Stimulated activated CD4-positive, alpha-beta T cell treated with anti-CD3 and anti-CD28 coated beads, Interleukin-1b, Interleukin-23, amount 100 ng/mL, for 4 hours (primary cell): ENCODE measurements around the gene RABEP2.
"Not testable (repeated sequence)": the region's sequence is repeated elsewhere in the genome, so short reads cannot be mapped to it uniquely, and the experiment has no call there.

ENCODE experiments used
- DNase-seq, 2 donors: peaks; one replicate each; pipeline ENCODE4 v3.0.0-alpha.2; 2020; ENCODE audit warnings: low read depth in 2 of 2

Gene RABEP2

DNA sequence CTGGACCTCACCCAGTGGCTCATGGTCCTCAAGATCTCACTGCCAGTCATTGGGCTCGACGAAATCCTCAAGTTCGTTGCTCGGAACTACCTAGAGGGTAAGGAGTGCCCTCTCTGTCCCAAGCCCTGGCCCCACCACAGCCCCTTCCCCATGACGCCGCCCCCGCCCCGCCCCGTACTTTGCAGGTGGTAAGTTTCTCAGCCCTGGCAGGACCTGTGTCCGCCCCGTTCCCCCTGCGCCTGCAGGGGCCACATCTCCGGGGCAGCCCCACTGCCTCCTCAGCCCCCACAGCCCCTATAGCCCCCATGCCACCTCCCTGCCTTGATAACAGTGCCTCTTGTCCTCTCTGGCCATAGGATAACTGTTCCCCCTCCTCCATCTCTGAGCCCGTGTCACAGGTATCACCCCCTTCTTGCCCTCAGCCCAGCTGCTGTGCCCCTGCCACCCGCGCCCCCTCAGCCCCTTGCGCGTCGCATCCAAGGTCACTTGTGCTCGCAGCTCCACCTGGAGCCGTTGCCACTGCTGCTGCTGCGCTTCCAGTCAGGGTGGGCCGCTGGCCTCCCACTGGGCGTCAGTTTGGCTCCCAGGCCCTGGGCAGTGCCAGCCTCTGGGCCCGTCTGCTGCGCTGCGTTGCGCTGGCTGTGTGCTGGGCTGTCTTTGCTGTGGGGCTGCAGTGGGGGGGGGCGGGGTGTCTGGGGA, 21.5 kb downstream of the RABEP2 start:
- DNase-seq, result no peak

GRCh38 chr16:28902909-28903308, 22.1 kb downstream of the RABEP2 start:
- no peak for DNase-seq

DNA sequence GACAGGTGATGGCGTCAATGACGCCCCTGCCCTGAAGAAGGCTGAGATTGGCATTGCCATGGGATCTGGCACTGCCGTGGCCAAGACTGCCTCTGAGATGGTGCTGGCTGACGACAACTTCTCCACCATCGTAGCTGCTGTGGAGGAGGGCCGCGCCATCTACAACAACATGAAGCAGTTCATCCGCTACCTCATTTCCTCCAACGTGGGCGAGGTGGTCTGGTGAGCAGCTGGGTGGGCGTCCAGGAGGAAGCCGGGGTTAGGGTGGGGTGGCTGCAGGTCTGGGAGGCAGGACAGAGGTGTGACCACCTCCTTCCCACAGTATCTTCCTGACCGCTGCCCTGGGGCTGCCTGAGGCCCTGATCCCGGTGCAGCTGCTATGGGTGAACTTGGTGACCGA, 23.2 kb downstream of the RABEP2 start:
- no peak for DNase-seq

- no peak for DNase-seq
These were observed 24.4 kb downstream of the RABEP2 start for GRCh38 chr16:28900601-28901000.

DNA sequence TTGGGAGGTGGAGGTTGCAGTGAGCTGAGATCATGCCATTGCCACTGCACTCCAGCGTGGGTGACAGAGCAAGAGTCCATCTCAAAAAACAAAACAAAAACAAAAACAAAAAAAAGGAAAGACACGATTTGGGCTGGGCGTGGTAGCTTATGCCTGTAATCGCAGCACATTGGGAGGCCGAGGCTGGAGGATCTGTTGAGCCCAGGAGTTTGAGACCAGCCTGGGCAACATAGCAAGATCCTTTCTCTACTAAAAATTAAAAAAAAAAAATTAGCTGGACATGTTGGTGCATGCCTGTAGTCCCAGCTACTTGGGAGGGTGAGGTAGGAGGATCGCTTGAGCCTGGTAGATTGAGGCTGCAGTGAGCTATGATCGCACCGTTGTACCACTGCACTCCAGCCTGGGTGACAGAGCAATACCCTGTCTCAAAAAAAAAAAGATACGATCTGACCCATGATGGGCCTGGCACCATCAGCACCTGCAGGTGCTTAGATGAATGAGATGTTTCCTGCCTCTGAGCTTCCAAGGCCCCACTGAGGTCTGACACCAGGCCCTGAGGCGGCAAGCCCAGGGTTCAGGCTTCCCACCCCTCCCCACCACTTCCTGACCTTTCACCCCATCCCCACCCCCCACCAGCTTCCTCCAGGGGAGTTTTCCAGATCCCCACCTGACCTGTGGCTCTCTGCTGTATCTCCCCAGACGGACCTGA, 25.0 kb downstream of the RABEP2 start:
- DNase-seq, result no peak

- DNase-seq, result no peak
These were observed 26.1 kb downstream of the RABEP2 start for GRCh38 chr16:28898942-28899341.

GRCh38 chr16:28898266-28898665, 26.8 kb downstream of the RABEP2 start:
- no peak for DNase-seq

DNA sequence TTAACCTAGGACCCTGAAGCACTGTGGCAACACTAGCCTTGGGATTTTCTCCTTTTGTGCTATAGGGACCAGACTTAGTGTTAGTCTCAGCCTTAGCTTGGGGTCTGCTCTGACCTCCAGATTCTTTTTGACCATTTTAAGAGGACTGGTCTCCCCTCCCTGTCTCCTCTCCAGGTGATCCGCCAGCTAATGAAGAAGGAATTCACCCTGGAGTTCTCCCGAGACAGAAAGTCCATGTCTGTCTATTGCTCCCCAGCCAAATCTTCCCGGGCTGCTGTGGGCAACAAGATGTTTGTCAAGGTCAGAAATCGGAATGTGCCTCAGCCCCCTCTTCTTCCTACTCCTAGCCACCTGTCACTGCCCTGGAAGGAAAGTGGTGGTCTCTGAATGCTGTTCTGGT, 27.2 kb downstream of the RABEP2 start:
- DNase-seq, result no peak

GRCh38 chr16:28895609-28896008, 29.4 kb downstream of the RABEP2 start:
- DNase-seq, result no peak

DNA sequence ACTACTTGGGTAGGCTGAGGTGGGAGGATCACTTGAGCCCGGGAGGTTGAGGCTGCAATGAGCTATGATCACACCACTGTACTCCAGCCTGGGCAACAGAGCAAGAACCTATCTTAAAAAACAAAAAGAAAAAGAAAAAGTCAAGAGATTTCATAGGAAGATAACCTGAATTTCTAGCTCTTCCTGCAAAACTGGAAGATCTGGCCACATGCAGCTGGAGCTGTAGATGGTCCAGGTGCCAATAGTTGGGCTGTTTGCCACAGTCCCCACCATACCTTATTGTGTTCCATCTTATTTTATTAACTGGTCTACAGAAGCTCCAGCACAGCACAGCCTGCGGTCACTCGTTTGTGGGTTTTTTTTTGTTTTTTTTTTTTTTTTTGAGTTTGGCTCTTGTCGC, 31.7 kb downstream of the RABEP2 start:
- no peak for DNase-seq

- no peak for DNase-seq
These were observed 32.8 kb downstream of the RABEP2 start for GRCh38 chr16:28891964-28892890.

- DNase-seq, result not testable (repeated sequence)
These were observed 34.7 kb downstream of the RABEP2 start for GRCh38 chr16:28890355-28890754.

DNA sequence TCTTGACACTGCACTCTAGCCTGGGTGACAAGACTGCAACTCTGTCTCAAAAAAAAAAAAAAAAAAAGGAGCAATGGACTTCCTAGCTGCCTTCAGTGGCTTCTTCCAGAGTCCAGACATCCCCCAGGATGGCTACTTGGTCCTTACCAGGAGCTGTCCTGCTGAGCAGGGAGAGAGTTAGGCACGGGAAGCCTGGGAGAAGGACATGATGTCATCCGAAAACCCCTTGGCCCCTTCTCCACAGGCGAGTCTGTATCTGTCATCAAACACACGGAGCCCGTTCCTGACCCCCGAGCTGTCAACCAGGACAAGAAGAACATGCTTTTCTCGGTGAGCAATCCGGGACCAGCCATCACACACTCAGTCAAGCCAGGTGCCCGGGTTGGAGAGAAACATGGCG, 38.1 kb downstream of the RABEP2 start:
- DNase-seq, result no peak

- DNase-seq, result no peak
These were observed 41.0 kb downstream of the RABEP2 start for GRCh38 chr16:28884045-28884444.

DNA sequence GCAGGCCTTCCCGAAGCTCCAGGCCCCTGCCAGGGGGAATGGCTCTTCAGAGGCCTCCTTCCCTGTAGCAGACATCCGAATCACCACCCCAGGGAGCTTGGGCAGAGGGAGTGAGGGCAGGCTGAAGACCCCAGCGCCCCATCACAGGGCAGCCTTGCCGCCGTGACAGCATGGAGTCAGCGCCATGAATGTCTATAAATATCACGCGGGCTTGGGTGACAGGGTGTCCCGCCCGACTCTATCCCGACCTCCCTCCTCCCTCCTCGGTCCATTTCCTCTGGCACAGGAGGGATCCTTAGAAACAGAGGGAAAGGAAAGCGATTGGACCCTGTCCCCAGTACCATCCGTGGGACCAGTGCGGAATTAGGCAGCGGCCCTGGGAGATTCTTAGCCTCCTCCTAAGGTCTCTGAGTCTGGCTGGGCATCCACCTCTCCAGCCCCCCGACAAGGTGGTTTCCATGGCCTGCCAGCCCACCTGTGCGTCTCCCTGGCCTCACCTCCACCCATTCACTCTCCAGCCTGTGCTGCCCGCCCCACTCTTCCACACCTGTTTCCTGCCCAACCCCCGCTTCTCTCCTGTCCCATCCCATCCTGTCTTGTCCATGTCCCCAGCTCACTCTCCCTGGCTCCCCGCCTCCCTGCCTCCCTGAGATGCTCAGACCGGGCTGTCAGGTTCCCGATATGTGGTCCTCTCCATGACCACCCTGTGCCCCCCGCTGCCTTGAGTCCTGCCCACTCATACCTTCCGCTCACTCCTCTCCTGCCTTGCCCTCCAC, 41.6 kb downstream of the RABEP2 start:
- DNase-seq, result no peak

- DNase-seq, result no peak
These were observed 42.4 kb downstream of the RABEP2 start for GRCh38 chr16:28882551-28883160.

GRCh38 chr16:28881565-28881964, 43.5 kb downstream of the RABEP2 start:
- not testable (repeated sequence) for DNase-seq

DNA sequence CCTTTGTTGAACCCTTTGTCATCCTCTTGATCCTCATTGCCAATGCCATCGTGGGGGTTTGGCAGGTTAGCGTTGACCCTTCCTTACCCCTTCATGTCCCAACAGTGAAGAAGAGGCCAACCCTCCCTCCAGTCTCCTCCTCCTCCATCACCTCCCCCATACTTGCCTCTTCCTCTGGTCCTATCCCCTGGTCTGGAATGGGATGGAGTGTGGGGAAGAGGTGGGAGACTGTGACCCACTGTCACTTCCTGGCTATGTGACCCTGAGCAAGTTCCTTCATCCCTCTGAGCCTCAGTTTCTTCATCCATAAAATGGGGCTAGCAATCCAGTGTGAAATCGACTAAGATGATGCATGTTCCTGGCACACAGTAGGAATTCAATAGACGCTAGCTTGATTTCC, 44.1 kb downstream of the RABEP2 start:
- no peak for DNase-seq

- no peak for DNase-seq
These were observed 44.5 kb downstream of the RABEP2 start for GRCh38 chr16:28880589-28880915.

- DNase-seq, result peak; percentile 86 to 91
These were observed 45.0 kb downstream of the RABEP2 start for GRCh38 chr16:28879841-28880588.
